ENCODE measurements around the gene GRM8. TPM values are rescaled to one million over a fixed set of nuclear protein-coding genes. Genes with fewer than 3 reads are reported as not detected.

GRM8 gene
- total and polyA plus RNA-seq, 10 of the 15 experiments (the other 5 are each of a cell fraction or from before 2014, with no cell fraction given), result 0.33 to 7.1 (median 0.45) TPM; not detected in 2

- H3K27me3 ChIP-seq (replicated peaks in 1 of 2; ENCODE audit: control insufficient read depth in 2 of 2, insufficient read depth in 2 of 2, low read length in 1 of 2), result no peaks in the 10 kb centered on the region
- CTCF ChIA-PET, result interaction anchor here (0.8 to 5.4 kb wide), 7 partner anchors 19 to 253 kb away, joined by 3 to 43 read pairs (median 7); no protein-coding TSS in a partner anchor
- in situ Hi-C loops (cut with MboI) (no loop called here), intact Hi-C loops (cut with micrococcal nuclease; ENCODE audit: unreplicated experiment) (loop anchor here (1.0 to 5.0 kb wide), 5 partner anchors 19 to 251 kb away; no protein-coding TSS in a partner anchor)
- 0% methylated on average over 5 of the region's 5 CpGs for WGBS (ENCODE audit: insufficient coverage, insufficient replicate concordance, low lambda C conversion rate, missing lambda C conversion rate)
- H2AFZ ChIP-seq (ENCODE audit: control insufficient read depth, low read depth, low read length), result peak overlapping the region; percentile 41; the same call in 1 of the 2 replicates
- ATAC-seq (peak; percentile 89), FAIRE-seq (peak; percentile 98), DNase-seq (ENCODE audit: low read depth, low spot score) (peak; percentile 98)
- RAD21 ChIA-PET (ENCODE audit: unreplicated experiment), result interaction anchor here (0.9 to 5.6 kb wide), 21 partner anchors 11 to 275 kb away, joined by 3 to 189 read pairs (median 5); no protein-coding TSS in a partner anchor
- no peaks in the 10 kb centered on the region for H4K20me1 ChIP-seq (ENCODE audit: control insufficient read depth, insufficient read depth)
- H3K9ac ChIP-seq (ENCODE audit: control insufficient read depth, insufficient read depth, low read length), result peak overlapping the region; percentile 68
- H3K4me2 ChIP-seq (ENCODE audit: control insufficient read depth, insufficient read depth), result peak overlapping the region; percentile 51
- BruUV-seq (replicated peaks), result no TSS peak
- no peaks in the 10 kb centered on the region; the same call in 1 of the 2 replicates for H3K79me2 ChIP-seq (ENCODE audit: control insufficient read depth, insufficient read depth, low read length)
- SMC1A ChIA-PET (ENCODE audit: uncharacterized antibody, unreplicated experiment), result interaction anchor here (0.6 to 6.0 kb wide), 29 partner anchors 8 to 1132 kb away, joined by 3 to 122 read pairs (median 4); no protein-coding TSS in a partner anchor
- POLR2A ChIA-PET, result interaction anchor here (1.2 to 3.3 kb wide), 8 partner anchors 17 to 252 kb away, joined by 3 to 19 read pairs (median 6); no protein-coding TSS in a partner anchor
- H3K27ac ChIP-seq (ENCODE audit: control insufficient read depth, insufficient read depth), result peak overlapping the region; percentile 96
- peaks cover 31% of the 10 kb centered on the region for H3K4me1 ChIP-seq (ENCODE audit: control insufficient read depth, insufficient read depth, low read length)
- H3K9me3 ChIP-seq (replicated peaks; ENCODE audit: control insufficient read depth, insufficient read depth, low read length), result peaks cover 3% of the 10 kb centered on the region; the same call in 2 of the 3 replicates
- no peaks in the 10 kb centered on the region for H3K36me3 ChIP-seq (ENCODE audit: control insufficient read depth in 2 of 2, insufficient read depth in 2 of 2, low read length in 1 of 2)
- H3K4me3 ChIP-seq, result 0 out of 2 replicates have a peak overlapping the region, but pooled peaks have one; percentile 35
- TF ChIP-seq JUND (IDR thresholded peaks at IDR 0.05; ENCODE audit: low read depth, low read length) (peak; percentile 96), ZNF384 (IDR thresholded peaks at IDR 0.05; ENCODE audit: borderline replicate concordance, low read depth, low read length) (no peak), NKRF (conservative IDR thresholded peaks at IDR 0.05) (peak; percentile 76), RCOR1 (conservative IDR thresholded peaks at IDR 0.05; ENCODE audit: low read depth, low read length) (0 out of 2 replicates have a peak, but pooled peaks have one; percentile 44), PML (IDR thresholded peaks at IDR 0.05; ENCODE audit: low read length) (peak; percentile 64; the same call in 1 of the 2 replicates), SRF (IDR thresholded peaks at IDR 0.05; ENCODE audit: low read depth in 2 of 2, low read length in 2 of 2) (peak in 1 of 2 experiments; percentile 84; a peak in 2 of 4 replicates)
- TF ChIP-seq, protein P1, sequence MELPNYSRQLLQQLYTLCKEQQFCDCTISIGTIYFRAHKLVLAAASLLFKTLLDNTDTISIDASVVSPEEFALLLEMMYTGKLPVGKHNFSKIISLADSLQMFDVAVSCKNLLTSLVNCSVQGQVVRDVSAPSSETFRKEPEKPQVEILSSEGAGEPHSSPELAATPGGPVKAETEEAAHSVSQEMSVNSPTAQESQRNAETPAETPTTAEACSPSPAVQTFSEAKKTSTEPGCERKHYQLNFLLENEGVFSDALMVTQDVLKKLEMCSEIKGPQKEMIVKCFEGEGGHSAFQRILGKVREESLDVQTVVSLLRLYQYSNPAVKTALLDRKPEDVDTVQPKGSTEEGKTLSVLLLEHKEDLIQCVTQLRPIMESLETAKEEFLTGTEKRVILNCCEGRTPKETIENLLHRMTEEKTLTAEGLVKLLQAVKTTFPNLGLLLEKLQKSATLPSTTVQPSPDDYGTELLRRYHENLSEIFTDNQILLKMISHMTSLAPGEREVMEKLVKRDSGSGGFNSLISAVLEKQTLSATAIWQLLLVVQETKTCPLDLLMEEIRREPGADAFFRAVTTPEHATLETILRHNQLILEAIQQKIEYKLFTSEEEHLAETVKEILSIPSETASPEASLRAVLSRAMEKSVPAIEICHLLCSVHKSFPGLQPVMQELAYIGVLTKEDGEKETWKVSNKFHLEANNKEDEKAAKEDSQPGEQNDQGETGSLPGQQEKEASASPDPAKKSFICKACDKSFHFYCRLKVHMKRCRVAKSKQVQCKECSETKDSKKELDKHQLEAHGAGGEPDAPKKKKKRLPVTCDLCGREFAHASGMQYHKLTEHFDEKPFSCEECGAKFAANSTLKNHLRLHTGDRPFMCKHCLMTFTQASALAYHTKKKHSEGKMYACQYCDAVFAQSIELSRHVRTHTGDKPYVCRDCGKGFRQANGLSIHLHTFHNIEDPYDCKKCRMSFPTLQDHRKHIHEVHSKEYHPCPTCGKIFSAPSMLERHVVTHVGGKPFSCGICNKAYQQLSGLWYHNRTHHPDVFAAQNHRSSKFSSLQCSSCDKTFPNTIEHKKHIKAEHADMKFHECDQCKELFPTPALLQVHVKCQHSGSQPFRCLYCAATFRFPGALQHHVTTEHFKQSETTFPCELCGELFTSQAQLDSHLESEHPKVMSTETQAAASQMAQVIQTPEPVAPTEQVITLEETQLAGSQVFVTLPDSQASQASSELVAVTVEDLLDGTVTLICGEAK (IDR thresholded peaks at IDR 0.05; ENCODE audit: borderline replicate concordance), result peak; percentile 60; the same call in 1 of the 2 replicates
- TF ChIP-seq, protein P2, sequence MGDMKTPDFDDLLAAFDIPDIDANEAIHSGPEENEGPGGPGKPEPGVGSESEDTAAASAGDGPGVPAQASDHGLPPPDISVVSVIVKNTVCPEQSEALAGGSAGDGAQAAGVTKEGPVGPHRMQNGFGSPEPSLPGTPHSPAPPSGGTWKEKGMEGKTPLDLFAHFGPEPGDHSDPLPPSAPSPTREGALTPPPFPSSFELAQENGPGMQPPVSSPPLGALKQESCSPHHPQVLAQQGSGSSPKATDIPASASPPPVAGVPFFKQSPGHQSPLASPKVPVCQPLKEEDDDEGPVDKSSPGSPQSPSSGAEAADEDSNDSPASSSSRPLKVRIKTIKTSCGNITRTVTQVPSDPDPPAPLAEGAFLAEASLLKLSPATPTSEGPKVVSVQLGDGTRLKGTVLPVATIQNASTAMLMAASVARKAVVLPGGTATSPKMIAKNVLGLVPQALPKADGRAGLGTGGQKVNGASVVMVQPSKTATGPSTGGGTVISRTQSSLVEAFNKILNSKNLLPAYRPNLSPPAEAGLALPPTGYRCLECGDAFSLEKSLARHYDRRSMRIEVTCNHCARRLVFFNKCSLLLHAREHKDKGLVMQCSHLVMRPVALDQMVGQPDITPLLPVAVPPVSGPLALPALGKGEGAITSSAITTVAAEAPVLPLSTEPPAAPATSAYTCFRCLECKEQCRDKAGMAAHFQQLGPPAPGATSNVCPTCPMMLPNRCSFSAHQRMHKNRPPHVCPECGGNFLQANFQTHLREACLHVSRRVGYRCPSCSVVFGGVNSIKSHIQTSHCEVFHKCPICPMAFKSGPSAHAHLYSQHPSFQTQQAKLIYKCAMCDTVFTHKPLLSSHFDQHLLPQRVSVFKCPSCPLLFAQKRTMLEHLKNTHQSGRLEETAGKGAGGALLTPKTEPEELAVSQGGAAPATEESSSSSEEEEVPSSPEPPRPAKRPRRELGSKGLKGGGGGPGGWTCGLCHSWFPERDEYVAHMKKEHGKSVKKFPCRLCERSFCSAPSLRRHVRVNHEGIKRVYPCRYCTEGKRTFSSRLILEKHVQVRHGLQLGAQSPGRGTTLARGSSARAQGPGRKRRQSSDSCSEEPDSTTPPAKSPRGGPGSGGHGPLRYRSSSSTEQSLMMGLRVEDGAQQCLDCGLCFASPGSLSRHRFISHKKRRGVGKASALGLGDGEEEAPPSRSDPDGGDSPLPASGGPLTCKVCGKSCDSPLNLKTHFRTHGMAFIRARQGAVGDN (IDR thresholded peaks at IDR 0.05), result peak; percentile 80
- TF ChIP-seq, protein P3, sequence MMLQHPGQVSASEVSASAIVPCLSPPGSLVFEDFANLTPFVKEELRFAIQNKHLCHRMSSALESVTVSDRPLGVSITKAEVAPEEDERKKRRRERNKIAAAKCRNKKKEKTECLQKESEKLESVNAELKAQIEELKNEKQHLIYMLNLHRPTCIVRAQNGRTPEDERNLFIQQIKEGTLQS (IDR thresholded peaks at IDR 0.05; ENCODE audit: borderline replicate concordance, extremely low read depth, low read depth, low read length), result no peak
These were observed 551.7 kb downstream of the GRM8 start for GRCh38 chr7:126700807-126701604.

All from GM12878 (cell line).